GM21529 (cell line): ENCODE measurements around the gene FRMD8.

Experiments
- ATAC-seq: cut with Tn5 transposase; IDR thresholded peaks from one replicate; pipeline ENCODE4 v1.9.1; 2021; ENCODE audit not compliant: unreplicated experiment

The FRMD8 gene

DNA sequence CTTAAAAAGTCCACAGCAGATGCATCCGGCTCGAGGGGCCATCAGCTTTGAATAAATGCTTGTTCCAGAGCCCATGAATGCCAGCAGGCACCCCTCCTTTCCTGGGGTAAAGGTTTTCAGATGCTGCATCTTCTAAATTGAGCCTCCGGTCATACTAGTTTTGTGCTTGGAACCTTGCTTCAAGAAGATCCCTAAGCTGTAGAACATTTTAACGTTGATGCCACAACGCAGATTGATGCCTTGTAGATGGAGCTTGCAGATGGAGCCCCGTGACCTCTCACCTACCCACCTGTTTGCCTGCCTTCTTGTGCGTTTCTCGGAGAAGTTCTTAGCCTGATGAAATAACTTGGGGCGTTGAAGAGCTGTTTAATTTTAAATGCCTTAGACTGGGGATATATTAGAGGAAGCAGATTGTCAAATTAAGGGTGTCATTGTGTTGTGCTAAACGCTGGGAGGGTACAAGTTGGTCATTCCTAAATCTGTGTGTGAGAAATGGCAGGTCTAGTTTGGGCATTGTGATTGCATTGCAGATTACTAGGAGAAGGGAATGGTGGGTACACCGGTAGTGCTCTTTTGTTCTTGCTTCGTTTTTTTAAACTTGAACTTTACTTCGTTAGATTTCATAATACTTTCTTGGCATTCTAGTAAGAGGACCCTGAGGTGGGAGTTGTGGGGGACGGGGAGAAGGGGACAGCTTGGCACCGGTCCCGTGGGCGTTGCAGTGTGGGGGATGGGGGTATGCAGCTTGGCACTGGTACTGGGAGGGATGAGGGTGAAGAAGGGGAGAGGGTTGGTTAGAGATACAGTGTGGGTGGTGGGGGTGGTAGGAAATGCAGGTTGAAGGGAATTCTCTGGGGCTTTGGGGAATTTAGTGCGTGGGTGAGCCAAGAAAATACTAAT lies 38.0 kb downstream of the FRMD8 start:
- ATAC-seq: no peak

DNA sequence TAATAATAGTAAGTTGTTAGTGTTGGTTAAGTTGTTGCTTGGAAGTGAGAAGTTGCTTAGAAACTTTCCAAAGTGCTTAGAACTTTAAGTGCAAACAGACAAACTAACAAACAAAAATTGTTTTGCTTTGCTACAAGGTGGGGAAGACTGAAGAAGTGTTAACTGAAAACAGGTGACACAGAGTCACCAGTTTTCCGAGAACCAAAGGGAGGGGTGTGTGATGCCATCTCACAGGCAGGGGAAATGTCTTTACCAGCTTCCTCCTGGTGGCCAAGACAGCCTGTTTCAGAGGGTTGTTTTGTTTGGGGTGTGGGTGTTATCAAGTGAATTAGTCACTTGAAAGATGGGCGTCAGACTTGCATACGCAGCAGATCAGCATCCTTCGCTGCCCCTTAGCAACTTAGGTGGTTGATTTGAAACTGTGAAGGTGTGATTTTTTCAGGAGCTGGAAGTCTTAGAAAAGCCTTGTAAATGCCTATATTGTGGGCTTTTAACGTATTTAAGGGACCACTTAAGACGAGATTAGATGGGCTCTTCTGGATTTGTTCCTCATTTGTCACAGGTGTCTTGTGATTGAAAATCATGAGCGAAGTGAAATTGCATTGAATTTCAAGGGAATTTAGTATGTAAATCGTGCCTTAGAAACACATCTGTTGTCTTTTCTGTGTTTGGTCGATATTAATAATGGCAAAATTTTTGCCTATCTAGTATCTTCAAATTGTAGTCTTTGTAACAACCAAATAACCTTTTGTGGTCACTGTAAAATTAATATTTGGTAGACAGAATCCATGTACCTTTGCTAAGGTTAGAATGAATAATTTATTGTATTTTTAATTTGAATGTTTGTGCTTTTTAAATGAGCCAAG lies 38.9 kb downstream of the FRMD8 start:
- ATAC-seq: no peak

DNA sequence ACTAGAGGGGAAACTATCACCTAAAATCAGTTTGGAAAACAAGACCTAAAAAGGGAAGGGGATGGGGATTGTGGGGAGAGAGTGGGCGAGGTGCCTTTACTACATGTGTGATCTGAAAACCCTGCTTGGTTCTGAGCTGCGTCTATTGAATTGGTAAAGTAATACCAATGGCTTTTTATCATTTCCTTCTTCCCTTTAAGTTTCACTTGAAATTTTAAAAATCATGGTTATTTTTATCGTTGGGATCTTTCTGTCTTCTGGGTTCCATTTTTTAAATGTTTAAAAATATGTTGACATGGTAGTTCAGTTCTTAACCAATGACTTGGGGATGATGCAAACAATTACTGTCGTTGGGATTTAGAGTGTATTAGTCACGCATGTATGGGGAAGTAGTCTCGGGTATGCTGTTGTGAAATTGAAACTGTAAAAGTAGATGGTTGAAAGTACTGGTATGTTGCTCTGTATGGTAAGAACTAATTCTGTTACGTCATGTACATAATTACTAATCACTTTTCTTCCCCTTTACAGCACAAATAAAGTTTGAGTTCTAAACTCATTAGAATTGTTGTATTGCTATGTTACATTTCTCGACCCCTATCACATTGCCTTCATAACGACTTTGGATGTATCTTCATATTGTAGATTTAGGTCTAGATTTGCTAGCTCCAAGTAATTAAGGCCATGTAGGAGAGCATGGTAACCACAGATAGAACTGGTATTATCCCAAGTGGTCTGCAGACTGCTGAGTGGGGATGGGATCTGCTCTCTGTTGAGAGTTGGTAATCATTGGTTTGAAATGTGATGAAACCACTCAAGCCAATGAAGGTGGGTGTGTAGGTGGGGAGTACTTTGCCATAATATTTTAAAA lies 39.8 kb downstream of the FRMD8 start:
- no peak for ATAC-seq

DNA sequence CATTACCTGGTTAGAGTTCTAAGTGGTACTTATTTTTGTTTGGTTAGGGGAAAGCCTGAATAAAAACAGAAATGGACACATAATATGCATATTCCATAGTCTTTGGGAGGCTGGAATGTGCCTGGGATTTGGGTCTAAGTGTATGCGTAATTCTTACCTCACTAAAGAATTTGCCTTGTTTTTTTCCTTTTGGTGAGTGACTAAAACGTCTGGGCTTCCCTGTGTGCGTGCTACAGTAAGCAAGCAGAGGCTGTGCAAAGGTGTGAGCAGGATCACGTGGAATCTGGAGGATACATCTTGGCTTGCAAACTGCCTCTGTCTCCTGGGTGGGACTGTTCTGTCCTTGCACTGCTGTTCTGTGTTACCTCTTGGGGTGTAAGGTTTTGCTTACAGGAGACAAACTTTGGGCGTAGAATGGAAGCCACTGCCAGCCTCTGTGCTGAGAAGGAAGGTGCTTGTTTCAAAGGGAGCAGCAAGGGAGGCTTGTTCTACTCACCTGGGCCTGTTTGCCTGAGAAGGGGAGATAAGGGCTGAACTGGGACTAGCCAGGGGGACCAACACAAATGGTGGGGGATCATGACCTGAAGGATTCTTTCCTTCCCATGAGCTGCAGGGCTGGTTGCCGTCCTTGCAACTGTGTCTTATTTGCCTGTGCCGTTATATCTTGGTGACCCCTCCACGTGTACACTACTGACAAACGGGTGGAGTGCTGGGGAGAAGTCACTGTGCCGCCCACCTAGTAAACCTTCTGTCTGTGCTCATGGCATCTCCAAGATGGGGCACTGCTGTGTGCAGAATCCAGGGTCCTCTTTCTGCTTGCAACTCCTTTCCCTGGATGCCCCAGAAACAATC lies 40.6 kb downstream of the FRMD8 start:
- ATAC-seq: no peak

DNA sequence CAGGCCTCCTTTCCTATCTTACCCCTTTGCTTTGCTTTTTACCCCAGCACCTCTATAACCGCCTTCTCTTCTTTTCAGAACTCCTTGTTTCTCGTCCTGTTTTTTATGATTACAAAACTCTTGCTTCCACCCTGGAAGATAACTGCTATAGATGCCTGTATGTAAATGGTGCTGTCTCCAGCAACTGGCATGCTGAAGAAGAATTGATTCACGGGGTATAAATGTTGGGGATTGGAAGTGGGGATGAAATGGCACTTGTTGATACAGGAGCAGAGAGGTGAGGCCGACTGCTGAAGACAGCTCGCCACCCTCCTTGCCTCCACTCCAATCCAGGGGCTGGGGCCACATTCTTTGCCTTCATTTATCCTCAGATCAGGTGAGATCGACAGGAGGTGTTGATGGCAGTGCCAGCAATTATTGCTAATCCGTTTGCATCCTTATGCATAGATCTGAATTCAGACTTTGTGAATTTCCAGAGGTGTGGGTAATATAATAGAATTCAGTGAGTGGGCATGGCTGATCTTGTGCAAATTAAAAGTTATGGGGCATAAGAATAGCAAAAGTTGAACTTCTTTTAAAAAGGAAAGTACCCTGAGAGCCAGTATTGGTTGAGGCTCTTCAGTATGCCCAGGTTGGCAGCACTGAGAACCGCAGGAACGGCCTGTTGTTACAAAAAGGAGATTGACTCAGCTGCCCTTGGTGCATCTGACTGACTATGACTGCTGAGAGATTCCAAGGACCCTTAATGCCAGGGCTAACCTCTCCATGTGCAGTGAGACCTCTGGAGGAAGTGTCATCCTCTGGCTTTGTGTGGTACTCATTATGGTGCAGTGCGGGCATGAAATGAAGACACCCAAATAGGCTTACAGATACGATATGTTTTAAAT lies 41.5 kb downstream of the FRMD8 start:
- no peak for ATAC-seq

DNA sequence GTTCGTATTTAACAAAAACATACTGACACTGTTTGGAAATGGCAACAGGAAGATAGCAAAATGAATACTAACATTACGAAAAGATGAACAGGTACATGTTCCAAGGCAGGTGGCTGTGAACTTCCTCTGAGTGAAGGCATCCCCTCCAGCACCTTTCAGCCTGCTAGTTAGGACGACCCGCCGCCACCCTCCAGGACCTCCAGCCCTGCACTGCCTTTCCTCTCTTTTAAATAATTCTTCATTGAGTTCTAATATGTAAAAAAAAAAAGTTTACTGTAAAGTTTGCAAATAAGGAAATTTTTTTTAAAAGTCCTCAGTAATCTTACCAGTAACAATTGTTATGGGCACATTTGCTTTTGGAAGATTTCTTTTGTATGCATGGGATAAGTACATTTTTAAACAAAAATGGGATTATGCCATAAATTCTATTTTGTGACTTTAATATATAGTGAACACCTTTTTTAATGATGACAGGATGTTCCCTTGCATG lies 42.2 kb downstream of the FRMD8 start:
- no peak for ATAC-seq

- no peak for ATAC-seq
Observed at GRCh38 chr11:65429068-65429681, 42.7 kb downstream of the FRMD8 start.

- ATAC-seq: no peak
Observed at GRCh38 chr11:65429724-65430405, 43.4 kb downstream of the FRMD8 start.

- ATAC-seq: no peak
Observed at GRCh38 chr11:65430406-65431217, 44.2 kb downstream of the FRMD8 start.

DNA sequence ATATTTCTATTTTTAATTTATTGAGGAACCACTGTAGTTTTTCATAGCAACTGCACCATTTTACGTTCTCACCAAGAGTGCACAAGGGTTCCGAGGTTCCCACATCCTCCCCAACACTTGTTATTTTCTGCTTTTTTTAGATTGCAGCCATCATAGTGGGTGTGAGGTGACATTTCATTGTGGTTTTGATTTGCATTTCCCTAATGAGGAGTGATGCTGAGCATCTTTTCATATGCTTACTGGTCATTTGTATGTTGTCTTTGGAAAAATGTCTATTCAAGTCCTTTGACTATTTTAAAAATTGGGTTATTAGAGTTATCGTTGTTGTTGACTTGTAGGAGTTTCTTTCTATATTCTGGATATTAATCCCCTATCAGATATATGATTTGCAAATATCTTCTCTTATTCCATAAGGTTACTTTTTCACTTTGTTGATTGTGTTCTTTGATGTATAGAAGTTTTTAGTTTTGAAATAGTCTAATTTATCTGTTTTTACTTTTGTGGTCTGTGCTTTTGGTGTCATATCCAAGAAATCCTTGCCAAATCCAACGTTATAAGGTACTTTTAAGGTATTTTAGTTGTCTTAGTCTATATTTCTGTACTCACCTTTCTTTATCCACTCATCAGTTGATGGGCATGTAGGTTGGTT lies 45.1 kb downstream of the FRMD8 start:
- ATAC-seq: no peak

- no peak for ATAC-seq
Observed at GRCh38 chr11:65432100-65432650, 45.7 kb downstream of the FRMD8 start.

GRCh38 chr11:65432686-65433582 lies 46.5 kb downstream of the FRMD8 start:
- ATAC-seq: no peak

DNA sequence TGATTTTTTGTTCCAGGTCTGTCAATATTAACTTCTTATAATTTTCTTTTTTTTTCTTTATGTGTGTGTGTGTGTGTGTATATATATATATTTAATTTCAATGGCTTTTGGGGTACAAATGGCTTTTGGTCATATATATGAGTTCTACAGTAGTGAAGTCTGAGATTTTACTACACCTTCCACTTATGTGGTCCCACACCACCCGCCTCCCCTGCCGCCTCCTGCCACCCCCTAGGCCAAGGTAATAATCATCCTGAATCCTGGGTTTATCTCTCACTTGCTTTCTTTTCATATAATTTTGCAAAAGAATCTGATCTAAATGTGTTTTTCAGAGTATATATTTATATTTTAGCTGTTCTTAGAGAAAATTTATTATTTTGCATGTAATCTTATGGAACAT lies 47.2 kb downstream of the FRMD8 start:
- no peak for ATAC-seq

- ATAC-seq: no peak
Observed at GRCh38 chr11:65434057-65434666, 47.7 kb downstream of the FRMD8 start.
